IPS-18c (cell line): ENCODE data around the gene ERC1.
"Not testable (repeated sequence)": the region's sequence is repeated elsewhere in the genome, so short reads cannot be mapped to it uniquely, and the experiment has no call there.

ENCODE experiments used
- H3K4me3 ChIP-seq: 2 replicates; pipeline ENCODE4 v1.7.0; 2013; ENCODE audit warnings: low read depth, mild to moderate bottlenecking, low read length, moderate library complexity; ENCODE audit not compliant: insufficient read depth
- H3K9me3 ChIP-seq: one replicate; pipeline ENCODE4 v1.6.1; 2013; ENCODE audit warnings: mild to moderate bottlenecking, low read length, moderate library complexity; ENCODE audit not compliant: control insufficient read depth, insufficient read depth

Gene ERC1

DNA sequence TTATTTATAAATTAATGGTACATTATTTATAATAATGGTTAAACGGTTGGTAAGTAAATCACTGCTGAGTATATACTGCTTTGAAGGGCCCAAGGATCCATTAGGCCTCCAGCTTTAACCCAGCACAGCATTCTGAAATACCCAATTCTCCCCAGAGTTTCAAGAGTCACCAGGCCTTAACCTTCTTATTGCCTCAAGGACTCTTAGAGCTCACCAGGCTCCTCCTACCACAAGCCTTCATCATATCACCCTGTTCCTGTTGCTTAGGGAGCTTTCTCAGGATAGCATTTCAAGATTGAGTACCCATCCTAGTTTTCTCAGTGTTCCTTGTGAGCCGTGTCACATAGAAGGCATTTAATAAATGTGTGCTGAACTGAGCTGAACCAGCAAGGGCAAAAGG lies 360.9 kb downstream of the ERC1 start:
- Histone ChIP-seq H3K9me3 (no peaks in the 10 kb centered on the region), H3K4me3 (no peak overlapping the region)

DNA sequence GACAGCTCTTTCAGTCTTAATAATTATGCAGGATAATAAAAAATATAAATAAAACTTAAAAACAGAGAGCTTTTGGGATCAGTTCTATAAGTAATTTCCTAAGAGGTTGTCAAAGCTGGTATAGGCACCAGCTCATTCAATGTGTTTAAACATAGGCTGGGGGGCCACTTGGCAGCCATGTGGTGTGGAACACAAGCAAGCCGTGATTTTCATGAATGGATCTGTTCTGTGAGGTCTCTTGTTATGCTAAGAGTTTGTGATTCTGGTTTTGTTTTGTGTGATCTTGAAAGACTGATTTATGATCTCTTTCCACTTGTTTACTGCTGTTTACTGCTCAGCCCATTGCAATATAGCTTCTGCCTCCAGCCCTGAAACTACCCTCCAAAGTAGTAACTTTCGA lies 362.4 kb downstream of the ERC1 start:
- H3K9me3 ChIP-seq: no peaks in the 10 kb centered on the region
- no peak overlapping the region for H3K4me3 ChIP-seq

DNA sequence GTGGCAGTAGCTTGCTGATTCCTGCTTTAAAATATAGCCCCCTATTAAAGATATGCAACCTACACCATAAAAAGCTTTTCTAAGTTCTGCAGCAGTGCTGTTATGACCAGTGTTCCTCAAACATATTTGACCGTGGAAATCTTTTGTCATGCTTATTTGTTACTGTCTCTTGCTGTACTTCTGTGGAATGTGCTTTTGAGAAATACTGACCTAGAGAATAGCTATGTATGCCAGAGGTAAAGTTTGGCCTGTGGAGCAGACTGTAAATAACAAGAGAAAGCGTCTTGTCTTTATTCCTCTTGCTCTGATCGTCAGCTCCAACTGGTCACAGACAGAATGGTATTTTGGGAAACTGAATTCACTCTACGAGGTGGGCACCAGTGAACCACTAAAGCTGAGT lies 364.4 kb downstream of the ERC1 start:
- Histone ChIP-seq H3K9me3 (no peaks in the 10 kb centered on the region), H3K4me3 (no peak overlapping the region)

DNA sequence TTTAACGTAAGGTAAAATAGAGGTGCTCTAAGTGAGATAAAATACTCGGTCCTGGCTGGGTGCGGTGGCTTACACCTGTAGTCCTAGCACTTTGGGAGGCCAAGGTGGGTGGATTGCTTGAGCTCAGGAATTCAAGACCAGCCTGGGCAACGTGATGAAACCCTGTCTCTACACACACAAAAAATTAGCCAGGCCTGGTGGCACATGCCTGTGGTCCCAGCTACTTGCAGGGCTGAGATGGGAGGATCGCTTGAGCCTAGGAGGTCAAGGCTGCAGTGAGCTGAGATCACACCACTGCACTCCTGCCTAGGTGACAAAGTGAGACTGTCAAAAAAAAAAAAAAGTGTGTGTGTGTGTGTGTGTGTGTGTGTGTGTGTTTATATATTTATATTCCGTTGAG lies 364.8 kb downstream of the ERC1 start:
- not testable (repeated sequence) for H3K4me3 ChIP-seq, H3K9me3 ChIP-seq

GRCh38 chr12:1356285-1356684 lies 365.3 kb downstream of the ERC1 start:
- H3K4me3 ChIP-seq: no peak overlapping the region
- no peaks in the 10 kb centered on the region for H3K9me3 ChIP-seq

DNA sequence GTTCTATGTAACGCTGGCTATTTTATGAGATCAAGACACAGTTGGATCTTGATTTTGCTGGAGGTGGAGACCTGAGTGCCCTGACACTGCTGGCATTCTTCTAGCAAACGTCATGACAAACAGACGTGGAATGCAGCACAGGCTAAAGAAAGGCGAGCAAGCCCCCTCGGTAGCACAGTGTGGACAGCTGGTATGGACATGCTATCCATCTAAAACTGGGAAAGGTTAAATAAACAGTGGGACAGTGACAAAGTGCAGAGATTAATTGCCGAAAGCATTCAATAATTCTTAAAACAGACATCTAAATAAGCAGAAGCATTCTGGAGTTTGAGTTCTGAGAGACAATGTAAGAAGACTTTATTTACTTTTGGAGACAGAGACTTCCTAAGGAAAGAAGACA lies 366.1 kb downstream of the ERC1 start:
- Histone ChIP-seq H3K9me3 (no peaks in the 10 kb centered on the region), H3K4me3 (no peak overlapping the region)

DNA sequence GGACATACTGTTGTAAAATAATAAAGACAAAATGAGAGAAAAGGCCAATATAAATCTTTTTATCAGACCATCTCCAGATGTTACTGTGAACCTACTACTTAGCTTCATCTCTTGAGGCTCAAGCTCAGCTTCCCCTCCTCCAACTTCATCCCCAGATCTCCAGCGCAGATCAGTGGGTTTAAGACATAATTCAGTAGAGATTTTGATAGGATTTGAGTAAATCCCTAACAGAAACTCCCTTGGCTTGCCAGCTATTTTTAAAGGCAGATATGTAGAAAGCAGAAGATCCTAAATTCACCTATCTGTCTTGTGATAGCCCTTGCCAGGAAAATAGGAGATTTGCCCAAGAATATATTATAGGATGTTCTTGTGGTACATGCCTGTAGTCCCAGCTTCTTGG lies 366.7 kb downstream of the ERC1 start:
- no peak overlapping the region for H3K4me3 ChIP-seq
- H3K9me3 ChIP-seq: no peaks in the 10 kb centered on the region

GRCh38 chr12:1360441-1361210 lies 369.6 kb downstream of the ERC1 start:
- H3K4me3 ChIP-seq: no peak overlapping the region
- H3K9me3 ChIP-seq: no peaks in the 10 kb centered on the region

DNA sequence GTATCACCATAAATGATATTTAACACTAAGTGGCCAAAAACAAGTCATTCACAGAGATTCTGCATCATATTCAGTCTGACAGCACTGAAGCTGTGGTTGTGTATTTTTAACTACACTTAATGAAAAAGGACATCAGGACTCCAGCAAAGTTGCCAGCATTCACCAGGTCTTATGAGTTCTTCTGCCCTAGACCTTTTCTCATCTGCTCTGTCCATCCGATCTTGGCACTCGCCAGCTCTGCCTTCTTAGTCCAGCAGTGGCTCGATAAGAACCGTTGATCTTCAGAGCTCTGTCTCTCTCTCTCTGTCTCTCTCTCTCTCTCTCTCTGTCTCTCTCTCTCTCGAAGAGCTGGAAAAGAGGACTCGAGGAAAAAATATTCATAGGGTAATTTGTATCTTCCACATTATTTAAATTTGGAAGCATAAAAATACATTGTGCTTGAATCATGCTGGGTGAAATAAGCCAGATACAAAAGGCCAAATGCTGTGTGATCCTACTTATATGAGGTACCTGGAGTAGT lies 371.2 kb downstream of the ERC1 start:
- Histone ChIP-seq H3K9me3 (no peaks in the 10 kb centered on the region), H3K4me3 (no peak overlapping the region)

- no peaks in the 10 kb centered on the region for H3K9me3 ChIP-seq
- no peak overlapping the region for H3K4me3 ChIP-seq
These were observed 374.7 kb downstream of the ERC1 start for GRCh38 chr12:1365703-1366102.

DNA sequence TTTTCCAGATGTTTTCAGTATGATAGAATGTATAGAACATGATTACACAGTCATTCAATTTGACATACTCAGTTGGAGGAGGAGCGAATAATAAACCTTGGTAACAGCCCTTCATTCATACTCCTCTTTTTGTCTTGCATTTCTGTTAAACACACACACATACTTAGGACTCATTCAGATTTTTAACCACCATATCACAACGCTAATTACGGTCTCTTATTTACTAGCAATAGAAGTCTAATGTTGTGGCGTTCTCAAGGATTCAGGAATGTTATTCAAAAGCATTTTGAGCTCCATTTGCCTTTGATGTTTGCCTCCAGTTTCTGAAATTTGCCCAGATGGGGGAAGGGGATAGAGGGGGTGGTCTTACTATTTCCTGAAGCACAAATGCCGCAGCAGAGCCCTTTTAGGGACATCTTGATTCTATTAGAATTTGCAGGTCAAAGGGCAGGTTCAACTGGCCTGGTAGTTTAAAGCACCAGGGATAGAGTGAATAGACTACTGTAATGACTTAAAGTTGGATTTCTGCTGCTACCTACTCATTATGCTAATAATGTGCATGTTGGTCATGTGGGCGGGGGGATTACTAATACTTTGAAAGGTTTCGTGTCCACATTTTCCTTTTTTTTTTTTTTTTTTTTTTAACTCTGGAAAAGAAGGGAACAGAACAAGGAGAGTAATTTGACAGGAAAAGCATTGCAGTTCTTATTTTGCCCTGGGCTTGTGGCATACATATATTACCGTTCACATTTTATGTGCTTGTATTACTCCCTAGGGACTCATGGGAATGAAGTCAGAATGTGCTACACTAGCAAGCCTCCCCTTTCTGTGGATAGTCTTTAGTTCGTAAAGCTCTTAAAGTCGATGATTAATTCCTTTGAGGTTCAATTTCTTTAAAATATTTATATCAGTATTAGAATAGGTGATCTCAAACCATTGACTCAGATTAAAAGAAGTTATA lies 376.6 kb downstream of the ERC1 start:
- no peak overlapping the region for H3K4me3 ChIP-seq
- no peaks in the 10 kb centered on the region for H3K9me3 ChIP-seq

GRCh38 chr12:1369460-1369859 lies 378.4 kb downstream of the ERC1 start:
- no peak overlapping the region for H3K4me3 ChIP-seq
- H3K9me3 ChIP-seq: no peaks in the 10 kb centered on the region

DNA sequence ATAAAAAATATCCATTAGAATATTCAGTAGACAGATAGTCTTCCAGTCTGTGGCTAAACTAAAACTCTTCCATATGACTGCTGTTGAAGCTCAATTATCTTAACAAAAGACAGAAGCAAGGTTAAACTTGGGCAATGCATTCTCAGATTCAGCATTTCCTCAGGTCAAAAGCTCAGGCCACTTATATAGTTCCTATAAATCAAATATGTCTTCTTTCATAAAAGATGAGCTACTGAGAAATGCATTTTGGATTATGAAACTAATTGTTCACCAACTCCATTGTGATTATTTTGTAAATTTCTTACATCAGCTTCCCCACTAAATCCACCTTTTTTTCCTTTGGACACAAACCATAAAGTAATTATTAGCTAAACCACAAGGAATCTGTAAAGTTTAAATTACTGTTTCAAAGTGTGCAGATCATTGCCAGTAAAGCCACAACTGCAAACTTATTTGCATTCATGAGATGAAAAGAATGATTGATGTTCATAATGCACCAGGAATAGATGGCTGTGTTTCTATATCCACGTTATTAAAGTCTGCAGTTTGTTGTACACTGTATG lies 379.0 kb downstream of the ERC1 start:
- H3K9me3 ChIP-seq: no peaks in the 10 kb centered on the region
- H3K4me3 ChIP-seq: no peak overlapping the region

DNA sequence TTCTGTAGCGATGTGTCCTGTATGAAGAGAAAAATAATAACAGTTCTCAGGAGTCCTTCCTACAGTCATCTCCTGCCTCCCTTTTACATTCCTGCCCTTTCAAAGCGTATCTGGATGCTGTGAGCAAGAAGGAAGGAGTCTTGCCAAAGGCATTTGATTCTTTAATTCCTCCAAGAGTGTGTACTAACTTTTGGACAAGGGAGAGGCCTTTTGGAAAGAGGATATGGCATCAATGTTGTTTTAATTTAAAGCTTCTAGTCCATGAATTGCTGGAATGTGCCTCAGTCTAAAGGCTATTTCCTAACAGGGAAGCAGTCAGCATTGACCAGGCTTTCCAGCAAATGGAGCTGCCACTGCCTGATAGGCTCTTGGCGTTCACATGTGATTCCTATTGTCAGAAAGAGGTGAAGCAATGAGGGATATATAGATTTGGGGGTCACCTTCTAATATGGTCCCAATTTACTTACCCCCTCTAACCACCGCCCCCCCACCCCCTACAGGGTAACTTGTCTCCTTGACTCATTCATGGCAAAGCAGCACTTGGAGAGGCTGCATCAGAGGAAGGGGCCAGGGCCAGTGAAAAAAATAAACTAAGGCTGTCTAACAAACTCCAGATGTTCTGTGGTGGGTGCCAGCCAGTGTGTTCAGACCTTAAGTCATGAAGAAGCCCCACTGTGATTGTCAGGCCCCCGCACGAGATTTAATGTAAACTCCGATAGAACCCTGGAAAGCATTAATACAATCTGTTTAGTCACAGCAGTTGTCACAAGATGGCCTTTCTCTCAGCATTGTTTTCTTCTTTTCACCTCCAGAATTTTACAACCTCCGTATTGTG lies 383.1 kb downstream of the ERC1 start:
- H3K4me3 ChIP-seq: no peak overlapping the region
- no peaks in the 10 kb centered on the region for H3K9me3 ChIP-seq

GRCh38 chr12:1375323-1375722 lies 384.3 kb downstream of the ERC1 start:
- H3K4me3 ChIP-seq: no peak overlapping the region

DNA sequence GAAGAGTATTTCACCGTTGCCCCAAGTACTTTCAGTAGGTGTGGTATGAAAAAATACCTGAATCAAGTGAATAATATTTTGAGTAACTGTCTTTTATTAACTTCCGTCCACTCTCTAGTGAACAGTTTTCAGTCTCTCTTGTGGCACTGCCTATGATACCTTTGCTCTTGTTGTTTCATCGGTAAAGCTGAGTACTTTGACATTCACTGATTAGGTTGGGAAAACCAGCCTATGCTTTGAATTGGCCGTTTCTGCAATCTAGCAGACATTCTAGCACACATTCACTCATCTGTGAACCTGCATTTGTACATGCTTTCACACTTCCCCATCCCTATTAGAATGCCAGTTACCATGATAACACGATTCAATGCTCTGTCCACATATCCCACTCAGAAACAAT lies 386.1 kb downstream of the ERC1 start:
- no peak overlapping the region for H3K4me3 ChIP-seq
- no peaks in the 10 kb centered on the region for H3K9me3 ChIP-seq

More at GRCh38 chr12:1375323-1375722, 384.3 kb downstream of the ERC1 start:
- no peaks in the 10 kb centered on the region for H3K9me3 ChIP-seq

DNA sequence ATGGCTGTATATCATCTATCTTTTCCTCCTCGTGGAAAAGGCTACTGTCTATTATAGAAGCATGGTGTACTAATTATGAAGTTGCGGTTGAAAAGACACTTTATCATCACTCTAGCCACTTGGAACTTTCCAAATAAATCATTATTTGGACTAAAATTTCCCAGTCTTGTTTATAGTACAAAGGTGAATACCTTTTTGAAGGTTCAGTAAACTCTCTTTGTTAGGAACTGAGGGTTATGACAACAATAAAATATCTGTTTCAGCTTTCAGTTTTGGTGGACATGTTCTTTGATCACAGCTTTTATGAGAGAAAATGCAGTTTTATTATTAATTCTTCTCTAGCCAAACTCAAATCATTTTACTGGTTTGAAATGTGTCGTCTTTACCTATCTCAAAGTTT lies 386.7 kb downstream of the ERC1 start:
- Histone ChIP-seq H3K9me3 (no peaks in the 10 kb centered on the region), H3K4me3 (no peak overlapping the region)
